ENCODE measurements around the gene ZNF180. TPM values are rescaled to one million over a fixed set of nuclear protein-coding genes. Genes with fewer than 3 reads are reported as not detected.

The ZNF180 gene
- total and polyA plus RNA-seq, 10 donors: 4.1 to 25.0 (median 10.6) TPM

GRCh38 chr19:44544031-44544430 is 43.7 kb upstream of the ZNF180 start:
- DNase-seq: no peak
- 57 to 72% (median 63%) methylated on average over 2 of the region's 2 CpGs for WGBS, 5 donors
- Histone ChIP-seq H3K27me3 (replicated peaks in 1 of 7) (peaks cover 0 to 6% (median 0%) of the 10 kb centered on the region in 7 donors), H3K27ac (no peak overlapping the region), H3K4me3 (no peak overlapping the region), H3K4me1 (no peaks in the 10 kb centered on the region), H3K36me3 (no peaks in the 10 kb centered on the region), H3K9me3 (peaks cover 0 to 6% (median 0%) of the 10 kb centered on the region in 8 donors)
- no peak for TF ChIP-seq CTCF (IDR thresholded peaks at IDR 0.05 in 8 of 11, conservative IDR thresholded peaks at IDR 0.05 in 3 of 11)
- TF ChIP-seq POLR2AphosphoS5 (IDR thresholded peaks at IDR 0.05): no peak
- TF ChIP-seq POLR2A (IDR thresholded peaks at IDR 0.05): no peak
- intact Hi-C loops (cut with DNase I; ENCODE audit: low total_unique reads): no loop called here

- no peak overlapping the region for H3K4me3 ChIP-seq
- intact Hi-C loops (cut with DNase I; ENCODE audit: low total_unique reads): no loop called here
- DNase-seq: no peak
- H3K27me3 ChIP-seq (replicated peaks in 1 of 7): peaks cover 0 to 5% (median 0%) of the 10 kb centered on the region in 7 donors
- no peak overlapping the region for H3K27ac ChIP-seq
- TF ChIP-seq CTCF (IDR thresholded peaks at IDR 0.05 in 8 of 11, conservative IDR thresholded peaks at IDR 0.05 in 3 of 11): no peak
- no peak for TF ChIP-seq POLR2AphosphoS5 (IDR thresholded peaks at IDR 0.05)
- TF ChIP-seq POLR2A (IDR thresholded peaks at IDR 0.05): no peak
- 0 to 36% (median 0%) methylated on average over 1 of the region's 1 CpG for WGBS, 5 donors
- peaks cover 0 to 3% (median 0%) of the 10 kb centered on the region in 8 donors for H3K9me3 ChIP-seq
- H3K4me1 ChIP-seq: no peaks in the 10 kb centered on the region
- no peaks in the 10 kb centered on the region for H3K36me3 ChIP-seq
These were observed 42.3 kb upstream of the ZNF180 start for GRCh38 chr19:44542671-44543070.

GRCh38 chr19:44540736-44541135 is 40.4 kb upstream of the ZNF180 start:
- H3K9me3 ChIP-seq: peaks cover 0 to 19% (median 4%) of the 10 kb centered on the region in 8 donors
- H3K4me3 ChIP-seq: no peak overlapping the region
- no peak for DNase-seq
- WGBS, 5 donors: 70 to 82% (median 73%) methylated on average over 5 to 8 of the region's 8 CpGs
- intact Hi-C loops (cut with DNase I; ENCODE audit: low total_unique reads): no loop called here
- no peak overlapping the region for H3K27ac ChIP-seq
- H3K4me1 ChIP-seq: no peaks in the 10 kb centered on the region
- TF ChIP-seq CTCF (IDR thresholded peaks at IDR 0.05 in 8 of 11, conservative IDR thresholded peaks at IDR 0.05 in 3 of 11): no peak
- no peak for TF ChIP-seq POLR2AphosphoS5 (IDR thresholded peaks at IDR 0.05)
- TF ChIP-seq POLR2A (IDR thresholded peaks at IDR 0.05): no peak
- peaks cover 0 to 5% (median 0%) of the 10 kb centered on the region in 7 donors for H3K27me3 ChIP-seq (replicated peaks in 1 of 7)
- no peaks in the 10 kb centered on the region for H3K36me3 ChIP-seq

- intact Hi-C loops (cut with DNase I; ENCODE audit: low total_unique reads): no loop called here
- Histone ChIP-seq H3K27me3 (replicated peaks in 1 of 7) (peaks cover 0 to 5% (median 0%) of the 10 kb centered on the region in 7 donors), H3K36me3 (no peaks in the 10 kb centered on the region), H3K9me3 (peaks cover 0 to 27% (median 7%) of the 10 kb centered on the region in 8 donors), H3K27ac (no peak overlapping the region), H3K4me3 (no peak overlapping the region), H3K4me1 (no peaks in the 10 kb centered on the region)
- WGBS, 5 donors: 71 to 85% (median 80%) methylated on average over 6 of the region's 6 CpGs
- no peak for TF ChIP-seq POLR2A (IDR thresholded peaks at IDR 0.05)
- TF ChIP-seq POLR2AphosphoS5 (IDR thresholded peaks at IDR 0.05): no peak
- TF ChIP-seq CTCF (IDR thresholded peaks at IDR 0.05 in 8 of 11, conservative IDR thresholded peaks at IDR 0.05 in 3 of 11): no peak
- DNase-seq: no peak
These were observed 39.7 kb upstream of the ZNF180 start for GRCh38 chr19:44539991-44540390.

All from spleen (tissue), 11 donors.